ENCODE data around the gene PCBP3. TPM values are rescaled to one million over a fixed set of nuclear protein-coding genes. Genes with fewer than 3 reads are reported as not detected.
"Not testable (repeated sequence)": the region's sequence is repeated elsewhere in the genome, so short reads cannot be mapped to it uniquely, and the experiment has no call there.

PCBP3 gene
- total RNA-seq, 1 donor from 2014 or later = not detected

DNA sequence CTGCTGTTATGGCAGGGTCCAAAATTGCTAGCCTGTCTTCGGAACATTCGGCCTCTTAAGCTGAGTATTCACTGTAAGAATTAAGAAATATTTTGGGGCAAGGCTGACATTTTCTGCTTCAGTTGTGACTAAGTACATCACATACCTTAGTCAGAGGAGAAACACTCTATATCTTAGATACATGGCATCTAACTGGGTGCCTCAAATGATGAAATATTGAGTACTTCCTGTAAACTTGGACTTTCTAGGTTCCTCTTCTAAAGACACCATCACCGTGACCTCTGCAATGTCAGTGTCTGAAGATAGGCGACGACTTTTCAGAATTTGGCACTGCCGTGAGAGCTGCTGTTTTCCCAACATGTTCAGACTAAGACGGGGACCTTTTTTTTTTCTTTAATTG is 65.6 kb downstream of the PCBP3 start:
- ATAC-seq (ENCODE audit: low read depth) (no peak), DNase-seq (no peak)
- TF ChIP-seq, protein P1, sequence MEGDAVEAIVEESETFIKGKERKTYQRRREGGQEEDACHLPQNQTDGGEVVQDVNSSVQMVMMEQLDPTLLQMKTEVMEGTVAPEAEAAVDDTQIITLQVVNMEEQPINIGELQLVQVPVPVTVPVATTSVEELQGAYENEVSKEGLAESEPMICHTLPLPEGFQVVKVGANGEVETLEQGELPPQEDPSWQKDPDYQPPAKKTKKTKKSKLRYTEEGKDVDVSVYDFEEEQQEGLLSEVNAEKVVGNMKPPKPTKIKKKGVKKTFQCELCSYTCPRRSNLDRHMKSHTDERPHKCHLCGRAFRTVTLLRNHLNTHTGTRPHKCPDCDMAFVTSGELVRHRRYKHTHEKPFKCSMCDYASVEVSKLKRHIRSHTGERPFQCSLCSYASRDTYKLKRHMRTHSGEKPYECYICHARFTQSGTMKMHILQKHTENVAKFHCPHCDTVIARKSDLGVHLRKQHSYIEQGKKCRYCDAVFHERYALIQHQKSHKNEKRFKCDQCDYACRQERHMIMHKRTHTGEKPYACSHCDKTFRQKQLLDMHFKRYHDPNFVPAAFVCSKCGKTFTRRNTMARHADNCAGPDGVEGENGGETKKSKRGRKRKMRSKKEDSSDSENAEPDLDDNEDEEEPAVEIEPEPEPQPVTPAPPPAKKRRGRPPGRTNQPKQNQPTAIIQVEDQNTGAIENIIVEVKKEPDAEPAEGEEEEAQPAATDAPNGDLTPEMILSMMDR (IDR thresholded peaks at IDR 0.05) = no peak
- intact Hi-C loops (cut with micrococcal nuclease) = no loop called here
- peaks cover 11% of the 10 kb centered on the region for H3K9me3 Mint-ChIP-seq
- H3K4me3 Mint-ChIP-seq = no peak overlapping the region
- ChIA-PET CTCF (no interaction called here), POLR2A (no interaction called here)
- H3K4me1 Mint-ChIP-seq = no peaks in the 10 kb centered on the region
- no peak overlapping the region for H3K27ac Mint-ChIP-seq
- no peaks in the 10 kb centered on the region for H3K36me3 Mint-ChIP-seq (ENCODE audit: low read depth)
- peaks cover 4% of the 10 kb centered on the region for H3K27me3 Mint-ChIP-seq

DNA sequence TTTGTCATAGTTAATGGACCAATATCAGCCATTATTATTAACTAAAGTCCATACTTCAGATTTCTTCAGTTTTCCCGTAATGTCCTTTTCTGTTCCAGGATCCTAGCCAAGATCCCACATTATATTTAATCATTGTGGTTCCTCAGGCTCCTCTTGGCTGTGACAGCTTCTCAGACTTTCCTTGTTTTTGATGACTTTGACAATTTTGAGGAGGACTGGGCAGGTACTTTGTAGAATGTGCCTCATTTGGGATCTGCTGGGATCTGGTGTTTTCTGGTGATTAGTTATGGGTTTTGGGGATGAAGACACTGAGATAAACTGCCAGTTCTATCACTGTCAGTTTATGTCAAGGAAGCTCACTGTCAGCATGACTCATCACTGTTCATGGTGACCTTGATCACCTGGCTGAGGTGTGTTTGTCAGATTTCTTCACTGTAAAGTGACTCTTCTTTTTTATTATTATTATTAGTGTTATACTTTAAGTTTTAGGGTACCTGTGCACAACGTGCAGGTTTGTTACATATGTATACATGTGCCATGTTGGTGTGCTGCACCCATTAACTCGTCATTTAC is 66.3 kb downstream of the PCBP3 start:
- CTCF ChIA-PET = no interaction called here
- TF ChIP-seq, protein P1 (IDR thresholded peaks at IDR 0.05) = no peak
- no peak overlapping the region for H3K4me3 Mint-ChIP-seq
- H3K4me1 Mint-ChIP-seq = no peaks in the 10 kb centered on the region
- DNase-seq = no peak
- no peak for ATAC-seq (ENCODE audit: low read depth)
- H3K9me3 Mint-ChIP-seq = peaks cover 11% of the 10 kb centered on the region
- intact Hi-C loops (cut with micrococcal nuclease) = no loop called here
- H3K27ac Mint-ChIP-seq = no peak overlapping the region
- peaks cover 4% of the 10 kb centered on the region for H3K27me3 Mint-ChIP-seq
- POLR2A ChIA-PET = no interaction called here
- H3K36me3 Mint-ChIP-seq (ENCODE audit: low read depth) = no peaks in the 10 kb centered on the region

DNA sequence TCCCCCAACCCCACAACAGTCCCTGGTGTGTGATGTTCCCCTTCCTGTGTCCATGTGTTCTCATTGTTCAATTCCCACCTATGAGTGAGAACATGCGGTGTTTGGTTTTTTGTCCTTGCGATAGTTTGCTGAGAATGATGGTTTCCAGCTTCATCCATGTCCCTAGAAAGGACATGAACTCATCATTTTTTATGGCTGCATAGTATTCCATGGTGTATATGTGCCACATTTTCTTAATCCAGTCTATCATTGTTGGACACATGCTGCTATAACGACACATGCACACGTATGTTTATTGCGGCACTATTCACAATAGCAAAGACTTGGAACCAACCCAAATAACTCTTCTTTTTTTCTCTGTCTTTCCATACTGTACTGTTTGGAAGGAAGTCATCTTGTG is 66.8 kb downstream of the PCBP3 start:
- intact Hi-C loops (cut with micrococcal nuclease); H3K27me3 Mint-ChIP-seq; H3K27ac Mint-ChIP-seq; H3K36me3 Mint-ChIP-seq (ENCODE audit: low read depth); H3K4me3 Mint-ChIP-seq; POLR2A ChIA-PET; H3K4me1 Mint-ChIP-seq; CTCF ChIA-PET; ATAC-seq (ENCODE audit: low read depth); DNase-seq: not testable (repeated sequence)
- H3K9me3 Mint-ChIP-seq = peaks cover 11% of the 10 kb centered on the region

DNA sequence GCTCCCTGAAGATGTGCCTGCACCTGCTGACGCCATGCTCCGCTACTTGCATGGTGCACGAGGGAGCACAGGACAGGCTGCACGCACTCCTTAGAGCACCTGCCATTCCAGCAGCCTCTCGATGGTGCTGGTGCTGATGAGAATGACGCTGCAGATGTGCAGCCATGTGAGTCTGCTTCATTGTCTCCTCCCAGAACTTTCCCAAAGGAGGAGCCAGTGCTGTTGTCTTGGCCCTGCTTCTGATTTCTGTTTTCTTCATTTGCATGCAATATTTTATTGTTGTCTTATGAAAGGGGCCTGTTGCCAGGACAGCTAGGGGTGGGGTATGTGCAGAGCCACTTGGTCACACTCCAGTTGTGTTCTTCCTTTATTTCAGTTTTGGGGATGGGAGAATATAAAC is 70.1 kb downstream of the PCBP3 start:
- ATAC-seq (ENCODE audit: low read depth) (no peak), DNase-seq (no peak)
- intact Hi-C loops (cut with micrococcal nuclease) = no loop called here
- Mint-ChIP-seq H3K36me3 (ENCODE audit: low read depth) (no peaks in the 10 kb centered on the region), H3K27ac (no peak overlapping the region), H3K4me3 (no peak overlapping the region), H3K27me3 (peaks cover 5% of the 10 kb centered on the region), H3K4me1 (no peaks in the 10 kb centered on the region), H3K9me3 (peaks cover 16% of the 10 kb centered on the region)
- CTCF ChIA-PET = no interaction called here
- POLR2A ChIA-PET = no interaction called here
- TF ChIP-seq, protein P1 (IDR thresholded peaks at IDR 0.05) = no peak

DNA sequence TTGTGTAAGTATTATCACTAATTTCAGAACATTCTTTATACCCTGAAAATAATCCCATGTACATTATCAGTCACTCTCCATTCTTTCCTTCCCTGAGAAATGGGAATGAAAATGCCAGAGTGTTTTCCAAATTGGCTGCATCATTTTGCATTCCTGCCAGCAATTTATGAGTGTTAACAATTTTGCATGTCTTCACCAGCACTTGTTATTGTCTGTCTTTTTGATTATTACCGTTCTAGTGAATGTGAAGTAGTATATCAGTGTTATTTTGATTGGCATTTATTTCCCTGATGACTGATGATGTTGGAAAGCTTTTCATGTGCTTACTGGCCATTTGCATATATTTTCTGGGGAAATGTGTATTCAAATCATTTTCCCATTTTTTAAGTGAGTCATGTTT is 71.9 kb downstream of the PCBP3 start:
- Mint-ChIP-seq H3K4me3 (no peak overlapping the region), H3K36me3 (ENCODE audit: low read depth) (no peaks in the 10 kb centered on the region), H3K27me3 (peaks cover 8% of the 10 kb centered on the region), H3K9me3 (peaks cover 15% of the 10 kb centered on the region), H3K27ac (no peak overlapping the region), H3K4me1 (no peaks in the 10 kb centered on the region)
- CTCF ChIA-PET = no interaction called here
- POLR2A ChIA-PET = no interaction called here
- intact Hi-C loops (cut with micrococcal nuclease) = no loop called here
- DNase-seq (no peak), ATAC-seq (ENCODE audit: low read depth) (no peak)
- TF ChIP-seq, protein P1 (IDR thresholded peaks at IDR 0.05) = no peak

DNA sequence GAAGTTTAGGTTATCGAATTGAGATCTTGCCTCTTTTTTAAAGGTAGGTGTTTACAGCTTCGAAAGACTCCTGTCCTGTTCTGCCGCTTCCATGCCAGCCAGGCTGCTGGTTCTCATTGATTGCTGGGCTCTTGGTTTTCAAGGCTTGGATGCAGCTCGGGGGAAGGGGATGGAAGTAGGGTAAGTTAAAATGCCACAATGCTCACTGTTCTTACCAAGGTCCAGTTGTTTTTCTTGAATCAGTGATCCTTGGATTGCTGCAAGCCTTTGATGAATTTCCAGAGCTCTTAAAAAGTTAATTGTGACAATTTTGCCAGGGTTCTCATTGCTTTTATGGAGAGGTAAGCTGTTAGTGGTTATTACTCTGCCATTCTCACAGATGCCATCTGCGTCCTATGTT is 74.9 kb downstream of the PCBP3 start:
- no peaks in the 10 kb centered on the region for H3K36me3 Mint-ChIP-seq (ENCODE audit: low read depth)
- TF ChIP-seq, protein P1 (IDR thresholded peaks at IDR 0.05) = no peak
- H3K27me3 Mint-ChIP-seq = peaks cover 9% of the 10 kb centered on the region
- DNase-seq = no peak
- no peak for ATAC-seq (ENCODE audit: low read depth)
- peaks cover 5% of the 10 kb centered on the region for H3K9me3 Mint-ChIP-seq
- no peaks in the 10 kb centered on the region for H3K4me1 Mint-ChIP-seq
- H3K4me3 Mint-ChIP-seq = no peak overlapping the region
- ChIA-PET POLR2A (no interaction called here), CTCF (no interaction called here)
- intact Hi-C loops (cut with micrococcal nuclease) = no loop called here
- no peak overlapping the region for H3K27ac Mint-ChIP-seq
